RKO (cell line): ENCODE results near the gene PPP2R5C.

Source experiments
- DNase-seq: peaks from one replicate; pipeline ENCODE4 v3.0.0-alpha.2; 2016; ENCODE audit warnings: low spot score

Gene PPP2R5C

DNA sequence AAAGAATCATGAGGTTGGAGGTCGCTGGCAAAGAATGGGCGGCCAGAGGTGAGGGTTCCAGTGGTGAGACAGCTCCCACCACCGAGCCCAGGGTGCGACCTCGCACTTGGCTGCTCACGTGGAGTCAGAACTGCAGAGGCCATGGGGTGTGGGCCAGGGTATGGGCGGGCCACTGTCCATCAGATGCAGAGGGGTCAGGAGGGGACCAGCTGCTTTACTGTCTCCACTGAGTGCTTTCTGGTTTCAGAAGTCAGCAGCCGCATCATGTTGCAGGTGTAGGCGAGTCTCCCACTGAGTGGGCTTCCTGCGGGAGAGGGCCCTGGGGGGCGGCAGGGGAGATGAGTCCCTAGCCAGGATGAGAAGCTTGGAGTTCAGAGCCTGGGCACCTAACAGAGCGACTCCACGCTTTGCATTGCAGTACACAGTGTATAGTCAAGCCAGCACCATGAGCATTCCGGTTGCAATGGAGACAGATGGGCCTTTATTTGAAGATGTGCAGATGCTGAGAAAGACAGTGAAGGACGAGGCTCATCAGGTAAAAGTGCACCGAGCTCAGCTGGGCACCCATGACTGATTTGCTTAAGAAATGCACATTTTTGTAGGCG lies 156.0 kb downstream of the PPP2R5C start:
- DNase-seq: no peak

DNA sequence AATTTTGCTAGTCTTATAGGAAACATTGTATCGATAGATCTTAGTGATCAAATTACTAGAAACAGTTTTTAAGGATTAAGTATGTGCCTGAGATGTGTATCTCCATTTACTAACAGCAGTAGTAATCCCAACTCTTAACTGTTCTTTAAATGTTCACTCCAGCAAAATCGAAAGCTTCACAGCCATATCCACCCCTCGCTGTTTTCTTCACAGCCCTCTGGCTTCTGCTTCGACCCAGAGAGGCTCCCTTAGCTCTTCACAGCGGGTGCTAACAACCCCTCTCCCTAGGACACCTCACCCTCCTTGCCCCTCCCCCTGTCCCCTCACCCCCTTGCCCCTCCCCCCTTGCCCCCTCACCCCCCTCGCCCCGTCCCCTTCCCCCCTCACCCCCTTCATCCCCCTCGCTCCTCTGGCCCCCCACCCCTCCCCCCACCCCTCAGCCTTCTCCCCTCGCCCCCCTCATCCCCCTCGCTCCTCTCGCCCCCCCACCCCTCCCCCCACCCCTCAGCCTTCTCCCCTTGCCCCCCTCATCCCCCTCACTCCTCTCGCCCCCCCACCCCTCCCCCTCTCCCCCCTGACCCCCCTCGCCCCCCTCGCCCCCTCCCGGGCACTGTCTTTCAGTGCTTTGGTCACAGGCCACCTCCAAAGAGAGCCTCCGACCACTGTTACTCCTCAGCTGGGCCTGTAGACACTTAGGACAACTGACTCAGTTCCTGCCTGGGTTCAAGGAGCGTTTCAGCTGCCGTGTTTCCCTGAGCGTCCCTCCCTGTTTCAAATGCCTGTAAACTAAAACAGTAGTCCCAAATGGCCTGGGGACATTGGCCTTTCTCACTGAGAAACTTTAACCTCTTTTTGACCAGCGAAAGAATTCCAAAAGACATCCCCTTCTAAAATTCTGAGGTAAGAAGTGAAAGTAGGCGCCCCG lies 156.8 kb downstream of the PPP2R5C start:
- no peak for DNase-seq

DNA sequence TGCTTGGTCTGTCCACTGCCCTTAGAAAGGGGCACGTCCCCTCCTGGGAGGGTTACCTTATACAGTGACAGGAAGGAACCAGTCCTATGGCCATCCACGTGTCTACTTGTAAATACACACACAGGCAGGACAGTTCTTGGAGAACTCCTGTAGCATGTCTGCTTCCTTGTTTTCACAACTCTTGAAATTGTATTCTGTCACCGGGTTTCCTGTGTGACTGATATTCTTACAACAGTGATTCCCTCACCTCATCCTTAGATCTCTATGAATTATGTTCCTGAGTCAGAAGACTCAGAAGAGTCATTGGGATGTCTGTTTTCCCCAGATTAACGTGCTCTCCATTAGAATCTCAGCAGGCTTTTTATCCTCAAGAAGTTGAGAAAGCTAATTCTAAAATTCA lies 158.8 kb downstream of the PPP2R5C start:
- DNase-seq: no peak

DNA sequence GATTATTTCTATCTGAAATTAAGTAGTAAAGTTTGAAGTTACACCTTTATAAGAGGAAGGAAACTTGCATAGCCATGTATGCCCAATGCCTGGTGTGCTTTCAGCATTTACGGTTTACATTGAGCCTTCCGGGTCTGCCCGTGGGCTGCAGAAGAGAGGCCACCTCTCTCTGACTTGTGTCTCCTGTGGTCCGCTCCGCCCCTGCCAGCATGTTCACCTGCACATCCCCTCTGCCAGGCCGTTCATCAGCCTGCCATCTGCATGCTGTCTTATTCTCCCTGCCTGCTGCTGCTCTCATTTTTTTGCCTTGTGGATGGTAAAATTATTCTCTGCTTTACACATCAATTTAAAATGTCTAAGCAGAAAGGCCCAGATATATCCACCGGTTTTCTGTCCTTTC lies 161.4 kb downstream of the PPP2R5C start:
- DNase-seq: no peak

DNA sequence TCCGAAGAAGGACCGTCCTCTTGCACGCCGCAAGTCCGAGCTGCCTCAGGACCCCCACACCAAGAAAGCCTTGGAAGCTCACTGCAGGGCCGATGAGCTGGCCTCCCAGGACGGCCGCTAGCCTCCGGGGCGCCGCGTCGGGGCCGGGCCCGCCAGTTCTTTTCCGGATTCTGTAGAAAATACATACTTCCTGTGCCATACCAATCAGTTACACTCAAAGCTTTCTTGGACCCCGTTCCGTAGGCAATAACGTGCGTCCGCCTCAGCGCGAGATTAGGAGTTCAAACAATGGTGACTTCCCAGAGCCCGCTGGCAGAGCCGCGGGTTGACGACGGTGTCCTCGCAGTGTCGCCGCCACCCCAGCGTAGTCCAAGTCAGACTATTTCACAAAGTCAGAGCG lies 163.6 kb downstream of the PPP2R5C start:
- no peak for DNase-seq

DNA sequence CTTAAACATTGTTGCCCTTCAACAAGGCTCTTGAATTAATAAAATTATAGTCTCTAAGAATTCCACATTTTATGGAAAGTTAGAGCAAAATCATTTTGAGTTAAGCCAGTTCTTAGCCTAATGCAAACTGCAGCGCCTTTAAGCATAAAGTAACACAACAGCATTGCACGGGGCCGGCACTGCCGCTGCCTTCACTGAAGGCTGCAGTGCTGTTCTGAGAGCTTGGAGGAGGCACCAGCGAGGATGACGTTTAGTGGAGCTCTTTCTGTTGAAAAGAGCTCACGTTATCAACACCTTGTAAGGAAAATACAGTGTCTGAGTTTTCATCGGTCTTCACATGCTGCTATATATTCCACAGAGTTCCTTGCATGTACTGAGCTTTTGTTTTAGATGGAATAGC lies 164.6 kb downstream of the PPP2R5C start:
- DNase-seq: no peak

DNA sequence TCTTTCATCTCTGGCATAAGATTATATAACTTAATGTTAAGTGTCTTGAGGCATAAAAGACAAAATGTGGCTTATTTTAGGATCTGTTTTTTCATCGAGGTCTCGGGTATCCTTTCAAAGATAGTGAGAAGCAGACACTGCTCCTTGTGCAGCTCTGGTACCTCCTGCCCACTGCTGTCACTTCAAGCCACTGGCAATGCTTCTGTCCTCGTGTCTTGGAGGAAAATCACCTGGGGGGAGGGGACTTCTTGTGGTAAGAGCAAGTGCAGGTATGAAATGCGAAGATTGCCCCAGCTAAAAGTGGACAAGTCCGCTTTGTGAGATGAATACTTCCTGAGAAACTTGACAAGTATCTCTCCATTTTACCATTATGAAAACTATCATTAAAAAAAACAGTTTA lies 165.1 kb downstream of the PPP2R5C start:
- no peak for DNase-seq

DNA sequence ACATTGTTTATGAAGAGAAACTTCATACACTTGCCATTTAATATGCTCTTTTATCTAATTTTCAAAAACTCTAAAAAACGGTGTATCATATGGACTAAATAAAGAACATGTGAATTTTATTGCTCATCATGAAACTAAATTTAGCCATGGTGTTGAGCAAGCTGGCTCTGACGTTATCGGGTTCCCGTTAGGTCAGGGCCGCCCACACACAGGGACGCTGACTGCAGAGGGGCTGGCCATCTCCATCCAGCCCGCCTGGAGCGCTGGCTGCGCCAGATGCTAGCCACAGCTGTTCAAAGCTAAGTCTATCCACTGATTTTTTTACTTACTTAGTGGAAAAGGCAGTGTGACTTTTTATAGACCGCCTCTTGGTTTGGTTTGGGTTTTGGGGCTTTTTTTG lies 166.3 kb downstream of the PPP2R5C start:
- peak; percentile 78 for DNase-seq

DNA sequence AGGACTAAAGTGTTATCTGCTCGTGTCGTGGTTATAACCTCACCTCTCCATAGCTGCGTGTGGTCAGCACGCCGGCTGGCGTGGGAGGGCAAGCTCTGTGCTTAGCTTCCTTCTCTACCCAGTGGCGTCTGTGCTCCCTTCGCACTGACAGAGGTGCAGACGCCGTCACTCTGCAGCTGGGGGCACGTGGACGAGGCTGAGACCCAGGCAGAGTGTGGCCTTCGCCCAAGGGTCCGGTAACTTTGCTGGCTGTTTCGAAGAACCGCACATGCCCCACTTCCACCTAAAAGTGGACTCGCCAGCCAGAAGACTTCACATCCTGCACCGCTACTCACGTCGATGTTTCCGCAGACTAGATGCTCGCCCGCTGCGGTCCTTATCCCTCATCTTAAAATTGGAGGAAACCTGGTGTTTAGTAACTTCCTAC lies 166.9 kb downstream of the PPP2R5C start:
- DNase-seq: no peak

DNA sequence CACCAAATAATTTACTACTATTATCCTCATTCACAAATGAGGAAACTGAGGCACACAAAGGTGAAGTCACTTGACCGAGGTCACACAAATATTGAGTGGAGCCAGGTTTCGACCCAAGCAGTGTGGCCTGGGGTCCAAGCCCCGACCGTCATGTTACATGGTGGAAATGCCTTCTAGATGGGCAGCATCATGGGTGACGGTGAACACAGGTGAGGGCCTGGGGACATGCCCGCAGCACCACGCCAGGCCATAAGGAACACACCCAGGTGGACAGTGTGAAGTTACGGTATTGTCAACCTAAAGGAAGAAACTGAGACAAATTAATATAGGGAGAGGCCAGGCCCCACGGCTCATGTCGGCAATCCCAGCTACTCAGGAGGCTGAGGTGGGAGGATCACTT lies 167.6 kb downstream of the PPP2R5C start:
- no peak for DNase-seq

DNA sequence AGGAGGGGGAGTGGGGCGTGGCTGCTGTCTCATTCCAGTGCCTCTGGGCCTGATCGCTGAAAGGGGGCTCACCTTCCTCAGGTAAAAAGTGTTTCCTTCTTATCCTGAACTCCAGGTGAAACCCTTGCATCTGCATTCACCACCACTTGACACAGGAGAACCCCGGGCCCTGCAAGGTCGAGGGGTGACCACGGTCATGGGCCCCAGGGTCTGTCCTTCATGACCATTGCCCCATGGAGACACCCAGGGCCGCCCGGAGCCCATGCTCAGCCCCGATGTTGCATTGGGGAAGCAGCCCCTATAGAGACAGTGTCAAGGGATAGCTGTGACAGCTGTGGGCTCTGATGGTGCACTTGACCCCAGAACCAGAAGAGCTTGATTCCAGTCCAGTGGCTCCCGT lies 168.4 kb downstream of the PPP2R5C start:
- DNase-seq: no peak

DNA sequence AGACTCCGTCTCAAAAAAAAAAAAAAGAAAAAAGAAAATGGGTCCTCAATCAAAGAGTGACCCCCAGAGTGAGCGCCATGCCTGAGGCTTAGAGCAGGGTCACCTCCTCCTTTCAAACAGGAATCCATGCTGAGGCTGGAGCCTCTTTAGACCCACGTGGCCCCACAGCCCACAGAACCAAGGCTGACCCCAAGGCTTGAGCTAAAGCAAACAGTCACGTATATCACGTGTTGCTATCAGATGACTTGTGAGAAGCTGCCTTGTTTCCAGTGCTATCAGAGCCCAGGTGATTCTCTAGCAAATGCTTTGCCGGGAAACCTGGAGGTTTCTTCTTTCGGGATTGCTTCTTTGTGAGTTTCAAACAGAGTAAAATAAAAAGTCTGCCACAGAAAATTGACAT lies 171.2 kb downstream of the PPP2R5C start:
- no peak for DNase-seq

DNA sequence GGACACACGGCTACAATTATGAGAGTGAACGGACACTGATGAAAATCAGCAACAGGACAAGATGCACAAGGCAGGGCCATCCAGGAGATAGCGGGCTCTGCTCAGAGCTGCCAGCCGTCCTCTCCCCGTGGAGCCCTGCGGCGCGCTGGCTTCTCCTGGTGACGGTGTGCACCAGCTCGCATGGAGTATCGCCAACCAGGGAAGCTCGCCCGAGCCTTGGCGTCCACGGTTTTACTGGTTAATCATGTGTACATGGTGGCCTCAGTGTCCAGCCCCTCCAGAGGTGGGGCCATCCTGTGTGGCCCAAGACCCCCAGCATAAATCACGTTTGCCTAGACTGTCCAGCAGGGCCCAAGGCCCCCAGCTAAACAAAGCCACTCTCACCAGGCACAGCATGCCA lies 171.7 kb downstream of the PPP2R5C start:
- DNase-seq: no peak

DNA sequence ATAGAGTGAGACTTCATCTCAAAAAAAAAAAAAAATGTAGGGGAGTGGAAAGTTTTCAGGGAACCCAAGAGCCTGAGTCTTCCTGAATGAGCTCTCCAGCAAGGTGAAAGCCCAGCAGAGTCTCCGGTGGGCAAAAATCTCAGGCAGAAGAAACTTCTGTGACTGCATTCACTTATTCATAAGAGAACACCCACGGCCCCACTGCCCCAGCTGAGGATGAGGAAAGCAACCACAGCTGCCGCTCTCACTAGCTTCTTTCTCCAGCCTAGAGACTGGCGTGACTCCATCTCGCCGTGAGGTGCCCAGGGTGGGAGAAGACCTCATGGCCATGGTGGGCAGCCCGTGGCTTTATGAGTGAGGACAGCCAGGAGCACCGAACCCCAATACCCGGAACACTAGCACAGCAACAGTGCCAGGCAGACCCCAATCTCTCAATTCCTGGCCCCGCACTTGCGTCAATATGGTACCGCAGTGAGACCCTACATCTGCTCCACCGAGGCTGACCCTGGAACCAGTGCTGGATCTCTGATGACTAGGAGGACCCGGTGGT lies 173.2 kb downstream of the PPP2R5C start:
- no peak for DNase-seq

DNA sequence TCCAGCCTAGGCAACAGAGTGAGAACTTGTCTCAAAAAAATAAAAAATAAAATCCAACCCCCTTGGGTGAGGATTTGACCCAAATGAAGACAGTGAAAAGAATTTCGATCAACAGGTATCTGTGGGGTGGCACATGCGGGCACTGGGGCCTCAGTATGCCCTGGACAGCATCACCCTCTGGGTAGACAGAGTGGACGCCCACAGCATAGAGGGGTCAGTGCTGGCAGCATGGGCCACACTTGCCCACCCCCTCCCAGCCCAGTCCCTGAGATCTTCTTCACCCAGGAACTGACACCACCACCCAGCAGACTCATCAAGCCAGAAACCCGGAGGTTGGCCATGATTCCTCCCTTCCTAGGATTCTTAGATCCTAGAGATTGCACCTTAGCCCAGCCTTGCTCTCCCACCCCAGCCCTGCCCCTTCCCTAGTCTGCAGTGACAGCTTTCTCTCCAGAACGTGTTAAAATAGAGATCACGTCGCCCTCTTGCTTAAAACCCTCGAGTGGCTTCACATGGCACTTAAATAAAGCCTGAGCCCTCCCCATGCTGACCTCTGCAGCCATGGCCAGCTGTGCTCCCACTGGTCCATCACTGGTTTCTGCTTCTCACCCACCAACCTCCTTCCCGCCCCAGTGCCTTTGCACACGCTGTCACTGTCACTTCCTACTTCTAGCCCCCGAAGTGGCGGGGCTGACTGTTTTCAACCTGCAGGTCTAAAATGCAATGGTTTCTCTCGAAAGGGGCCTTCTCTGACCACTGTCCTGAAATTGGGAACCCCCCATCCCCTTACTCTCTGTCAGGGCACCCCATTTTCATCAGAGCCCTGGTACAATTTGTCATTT lies 176.6 kb downstream of the PPP2R5C start:
- DNase-seq: no peak

DNA sequence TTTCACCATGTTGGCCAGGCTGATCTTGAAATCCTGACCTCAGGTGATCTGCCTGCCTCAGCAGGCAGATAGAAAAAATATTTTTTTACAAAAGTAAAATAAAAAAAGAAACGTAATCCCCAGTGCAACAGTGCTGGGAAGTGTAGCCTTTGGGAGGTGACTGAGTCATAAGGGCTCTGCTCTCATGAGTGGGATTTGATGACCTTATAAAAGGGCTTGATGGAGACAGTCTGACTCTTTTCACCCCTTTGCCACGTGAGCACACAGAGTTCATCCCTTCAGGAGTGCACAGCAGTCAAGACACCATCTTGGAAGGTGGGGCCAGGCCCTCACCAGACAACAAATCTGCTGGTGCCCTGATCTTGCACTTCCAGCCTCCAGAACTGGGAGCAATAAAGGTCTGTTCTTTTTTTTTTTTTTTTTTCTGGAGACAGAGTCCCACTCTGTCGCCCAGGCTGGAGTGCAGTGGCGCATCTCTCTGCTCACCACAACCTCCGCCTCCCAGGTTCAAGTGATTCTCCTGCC lies 178.2 kb downstream of the PPP2R5C start:
- no peak for DNase-seq

DNA sequence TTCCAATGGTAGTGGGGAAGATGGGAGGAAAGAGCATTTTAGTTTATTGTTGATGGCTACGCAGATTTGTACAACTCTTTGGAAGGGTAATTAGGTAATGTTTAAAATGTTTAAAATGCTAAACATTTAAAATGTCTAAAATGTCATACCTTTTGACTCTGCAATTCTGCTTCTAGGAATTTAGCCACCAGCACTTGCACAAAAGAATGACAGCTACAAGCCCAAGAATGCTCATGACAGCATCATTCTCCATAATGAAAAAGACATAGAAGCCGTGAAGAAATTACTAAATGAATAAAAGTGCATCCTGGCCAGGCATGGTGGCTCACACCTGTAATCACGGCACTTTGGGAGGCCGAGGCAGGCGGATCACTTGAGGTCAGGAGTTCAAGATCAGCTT lies 182.9 kb downstream of the PPP2R5C start:
- DNase-seq: no peak

DNA sequence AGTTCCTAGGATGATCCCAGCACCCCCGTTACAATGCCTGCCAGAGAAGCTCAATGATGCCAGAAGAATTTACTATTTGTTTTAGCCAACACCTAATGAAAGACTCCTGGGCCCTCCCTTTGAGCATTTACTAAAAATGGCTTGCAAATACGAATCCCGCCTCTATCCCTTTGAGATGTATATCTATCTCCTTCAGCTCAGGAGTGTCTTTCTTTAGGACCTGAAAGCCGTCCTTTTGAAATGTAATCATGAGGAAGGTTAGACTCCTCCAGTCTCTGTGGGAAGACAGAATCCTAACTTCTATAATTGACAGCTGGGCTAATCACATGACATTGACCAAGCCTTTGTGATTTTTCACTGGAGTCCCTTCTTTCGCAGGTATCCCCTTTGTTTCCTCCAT lies 183.7 kb downstream of the PPP2R5C start:
- no peak for DNase-seq

DNA sequence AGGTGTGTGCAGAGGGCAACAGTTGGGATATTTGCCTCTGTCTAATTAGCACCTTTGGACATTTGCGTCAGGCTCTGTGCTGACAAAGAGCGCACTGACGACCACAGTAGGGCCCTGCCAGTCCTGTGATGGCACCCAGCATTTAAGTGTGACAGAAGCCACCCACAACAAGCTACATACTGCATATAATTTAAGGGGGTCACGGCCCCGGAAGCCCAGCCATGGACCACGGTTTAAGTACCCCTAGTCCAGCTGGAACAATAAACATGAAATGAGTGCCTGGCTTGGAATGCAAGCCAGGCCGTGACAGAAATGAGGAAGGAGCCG lies 186.0 kb downstream of the PPP2R5C start:
- DNase-seq: no peak

DNA sequence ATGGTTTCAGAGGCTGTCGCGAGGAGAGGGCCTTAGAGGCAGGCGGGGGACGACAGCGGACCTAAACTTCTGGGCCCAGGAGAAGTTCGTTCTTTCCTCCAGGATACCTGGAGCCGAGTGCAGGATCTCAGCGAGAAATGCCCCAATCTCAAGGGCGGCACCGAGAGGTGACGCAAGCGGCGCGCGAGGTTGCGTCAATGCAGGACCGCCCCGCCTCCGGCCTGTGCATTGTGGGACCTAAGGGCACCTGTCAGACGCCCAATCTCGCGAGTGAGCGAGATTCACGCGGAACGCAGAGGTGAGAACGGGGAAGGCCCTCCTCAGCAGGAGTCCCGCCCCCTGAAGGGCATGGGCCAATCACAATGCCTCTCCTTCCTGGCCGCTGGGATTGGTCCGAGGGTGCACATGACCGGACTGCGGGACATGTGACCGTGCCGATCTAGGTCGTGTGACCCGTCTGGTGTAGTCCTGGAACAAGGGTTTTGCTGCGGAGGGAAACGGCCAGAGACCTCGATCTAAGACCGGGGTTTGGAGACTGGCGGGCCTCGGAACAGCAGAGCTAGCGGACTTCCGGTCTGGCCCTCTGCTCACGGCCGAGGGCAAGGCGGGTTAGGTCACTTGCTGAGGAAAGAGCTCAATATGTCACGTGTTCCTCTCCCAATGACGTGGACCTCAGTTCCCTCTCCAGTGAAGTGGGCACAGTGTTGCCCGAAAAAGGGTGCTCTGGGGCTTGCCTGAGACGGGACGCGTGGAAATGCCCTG lies 186.6 kb downstream of the PPP2R5C start:
- peak; percentile 99 for DNase-seq

DNA sequence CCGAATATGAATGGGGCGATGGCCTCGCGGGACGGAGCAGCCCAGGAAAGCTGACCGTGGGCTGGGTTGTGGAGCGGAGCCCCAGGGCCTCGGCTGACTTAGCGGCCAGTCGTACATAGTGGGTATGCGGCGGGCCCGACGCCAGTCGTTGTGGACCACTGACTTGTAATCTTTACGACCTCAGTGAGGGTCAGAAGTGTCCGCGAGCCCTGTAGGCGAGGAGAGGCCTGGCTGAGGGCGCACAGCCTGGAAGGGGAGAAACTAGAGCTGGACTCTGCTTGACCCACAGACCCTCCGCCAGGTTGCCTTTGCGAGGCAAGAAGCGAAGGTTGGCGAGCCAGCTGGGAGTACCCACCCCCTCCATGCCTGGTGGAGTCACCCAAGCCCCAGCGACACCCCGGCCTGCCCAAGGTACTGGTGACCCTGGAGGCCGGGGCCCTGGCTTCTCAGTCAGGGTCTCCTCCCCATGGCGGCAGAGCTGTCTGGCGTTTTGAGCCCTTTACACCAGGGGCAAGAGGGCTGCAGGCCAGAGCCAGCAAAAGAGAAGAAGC lies 187.2 kb downstream of the PPP2R5C start:
- no peak for DNase-seq
